Esophagus muscularis mucosa (tissue), 3 donors: ENCODE results near the gene DCTN5.

ENCODE experiments used
- CTCF ChIP-seq, 3 experiments: fragments of 200-600 bp in 2 of 3; fragments of 450-650 bp in 1 of 3; sonication (generic) in 2 of 3; IDR thresholded peaks; one replicate each; pipeline ENCODE4 v1.5.1; 2017 to 2019; ENCODE audit warnings: antibody characterized with exemption in 3 of 3, mild to moderate bottlenecking in 2 of 3, moderate library complexity in 1 of 3
- POLR2A ChIP-seq: fragments of 450-650 bp; IDR thresholded peaks from one replicate; pipeline ENCODE4 v1.6.1; 2017; ENCODE audit warnings: antibody characterized with exemption, moderate library complexity, mild to moderate bottlenecking, low read depth
- POLR2AphosphoS5 ChIP-seq, 2 donors: sonication (generic); formaldehyde crosslinking; IDR thresholded peaks; one replicate each; pipeline ENCODE4 v1.6.1; 2017; ENCODE audit warnings: antibody characterized with exemption in 2 of 2

GRCh38 chr16:23716484-23716883 is 75.2 kb downstream of the DCTN5 start:
- TF ChIP-seq CTCF (IDR thresholded peaks at IDR 0.05) (no peak), POLR2AphosphoS5 (IDR thresholded peaks at IDR 0.05) (no peak), POLR2A (no peak)
